ENCODE data around the gene OSGIN1. TPM values are rescaled to one million over a fixed set of nuclear protein-coding genes. Genes with fewer than 3 reads are reported as not detected.

The OSGIN1 gene
- total RNA-seq, 1 experiment from 2014 or later, result 1.6 TPM

DNA sequence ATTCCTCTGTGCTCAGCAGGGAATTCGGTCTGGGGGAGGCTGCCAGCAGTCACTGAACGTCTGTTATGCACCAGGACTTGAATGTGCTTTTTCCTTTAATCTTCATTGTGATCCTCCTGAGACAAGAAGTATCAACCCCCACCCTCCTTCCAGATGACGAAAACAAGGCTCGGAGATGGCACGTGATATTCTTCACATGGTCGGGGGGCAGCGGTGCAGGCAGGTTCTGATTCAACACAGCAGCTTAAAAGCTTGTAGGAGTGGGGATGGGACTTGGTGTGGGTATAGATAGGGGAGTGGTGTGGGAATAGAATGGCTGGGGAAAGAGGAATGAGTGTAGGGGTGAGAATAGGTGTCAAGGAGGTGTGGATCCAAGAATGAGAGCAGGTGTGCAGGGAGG is 21.4 kb downstream of the OSGIN1 start:
- no peak for DNase-seq
- H3K4me3 ChIP-seq (ENCODE audit: insufficient read depth, low read depth, low read length), result no peak overlapping the region
- peaks cover 1% of the 10 kb centered on the region; the same call in 1 of the 2 replicates for H3K36me3 ChIP-seq (replicated peaks; ENCODE audit: control insufficient read depth, insufficient read depth, low read length)
- H3K27me3 ChIP-seq (ENCODE audit: control insufficient read depth, insufficient read depth, low read length), result peaks cover 4% of the 10 kb centered on the region

DNA sequence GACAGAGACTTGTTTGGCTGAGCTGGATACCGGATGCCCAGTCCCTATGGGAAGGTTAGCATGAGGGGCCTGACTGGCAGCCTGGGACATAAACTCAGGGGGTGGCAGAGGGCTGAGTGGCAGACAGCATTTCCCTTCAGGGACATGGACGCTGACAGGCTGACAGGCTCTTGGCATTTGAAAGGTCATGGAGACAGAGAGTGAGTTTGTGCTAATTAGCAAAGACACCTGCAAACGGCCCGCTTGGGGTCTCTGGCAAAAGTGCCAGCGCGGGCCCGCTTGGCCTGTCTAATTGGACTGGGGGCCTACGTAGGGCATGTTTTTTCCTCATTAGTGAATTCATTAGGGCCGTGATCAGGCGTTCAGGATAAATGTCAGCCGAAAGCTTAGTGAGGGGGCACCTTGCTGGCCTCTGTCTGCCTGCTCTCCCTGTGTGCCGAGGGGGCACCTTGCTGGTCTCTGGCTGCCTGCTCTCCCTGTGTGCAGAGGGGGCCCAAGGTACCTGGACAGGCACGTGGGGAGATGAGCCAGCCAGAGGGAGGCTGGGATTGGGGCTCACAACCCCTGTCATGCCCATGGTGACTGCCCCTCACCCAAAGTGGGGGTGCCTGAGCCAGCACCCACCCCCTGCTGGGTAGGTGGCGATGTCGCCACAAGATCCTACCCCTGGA is 22.7 kb downstream of the OSGIN1 start:
- no peaks in the 10 kb centered on the region for H3K27me3 ChIP-seq (ENCODE audit: control insufficient read depth, insufficient read depth, low read length)

DNA sequence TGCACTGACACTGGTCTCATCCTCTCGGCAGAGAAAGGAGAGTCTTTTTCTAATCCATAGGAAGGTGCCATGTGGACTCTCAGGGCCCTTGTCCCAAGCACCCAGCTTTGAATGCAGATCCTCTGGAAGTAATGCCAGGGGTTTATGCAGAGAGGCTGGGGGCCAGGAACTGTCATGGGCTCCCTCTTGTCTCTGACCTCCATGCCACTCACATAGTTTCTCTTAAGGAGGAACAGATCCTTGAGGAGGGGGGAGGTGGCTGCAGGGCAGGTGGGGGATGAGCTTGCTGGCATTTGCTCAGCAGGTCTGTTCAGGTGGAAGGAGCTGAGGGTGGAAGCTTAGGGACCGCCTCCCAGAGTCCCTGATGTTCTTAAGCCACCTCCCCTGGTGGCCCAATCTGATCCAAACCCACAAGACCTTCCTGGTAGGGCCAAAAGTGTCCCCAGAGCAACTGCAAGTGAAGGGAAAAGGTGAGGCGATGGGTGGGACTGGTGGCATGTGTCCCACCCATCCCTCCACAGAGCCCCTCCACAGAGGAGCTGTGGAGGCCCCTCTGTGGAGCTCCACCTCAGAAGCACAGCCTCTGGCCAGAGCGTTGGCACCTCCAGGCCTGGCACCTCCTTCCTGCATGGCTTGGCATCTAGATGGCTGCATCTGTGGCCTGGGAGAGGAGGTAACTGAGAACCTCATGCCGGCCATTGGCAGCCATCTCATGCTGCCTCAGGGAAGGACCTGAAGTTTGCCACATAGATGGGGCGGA is 24.2 kb downstream of the OSGIN1 start:
- no peaks in the 10 kb centered on the region for H3K27me3 ChIP-seq (ENCODE audit: control insufficient read depth, insufficient read depth, low read length)
- DNase-seq, result no peak
- H3K4me3 ChIP-seq (ENCODE audit: insufficient read depth, low read depth, low read length), result no peak overlapping the region
- peaks cover 1% of the 10 kb centered on the region; the same call in 1 of the 2 replicates for H3K36me3 ChIP-seq (replicated peaks; ENCODE audit: control insufficient read depth, insufficient read depth, low read length)

More for the DNA sequence above, 22.7 kb downstream of the OSGIN1 start:
- H3K36me3 ChIP-seq (replicated peaks; ENCODE audit: control insufficient read depth, insufficient read depth, low read length), result peaks cover 1% of the 10 kb centered on the region; the same call in 1 of the 2 replicates
- no peak overlapping the region for H3K4me3 ChIP-seq (ENCODE audit: insufficient read depth, low read depth, low read length)
- DNase-seq, result no peak

DNA sequence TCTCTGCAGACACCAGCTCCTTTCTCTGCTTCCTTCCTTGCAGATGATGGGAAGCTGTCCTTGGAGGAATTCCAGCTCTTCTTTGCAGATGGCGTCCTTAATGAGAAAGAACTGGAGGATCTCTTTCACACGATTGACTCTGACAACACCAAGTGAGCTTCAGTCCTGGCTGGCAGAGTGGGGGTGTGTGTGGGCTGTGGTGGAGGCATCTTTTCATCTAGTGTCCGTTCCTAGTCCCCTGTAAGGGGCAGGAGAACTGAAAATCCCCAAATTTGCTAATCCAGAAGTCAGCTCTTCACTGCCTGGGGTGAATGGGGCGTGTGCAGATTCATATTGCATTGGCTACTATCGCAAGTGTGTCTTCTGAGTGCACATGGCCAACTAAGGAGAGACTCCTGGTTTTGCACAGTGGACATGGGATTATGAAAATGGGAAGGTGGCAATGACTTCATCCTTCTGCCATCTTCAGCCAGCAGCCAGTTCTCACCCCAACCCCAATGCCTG is 25.4 kb downstream of the OSGIN1 start:
- H3K36me3 ChIP-seq (replicated peaks; ENCODE audit: control insufficient read depth, insufficient read depth, low read length), result peaks cover 1% of the 10 kb centered on the region; the same call in 1 of the 2 replicates
- no peaks in the 10 kb centered on the region for H3K27me3 ChIP-seq (ENCODE audit: control insufficient read depth, insufficient read depth, low read length)
- no peak for DNase-seq
- no peak overlapping the region for H3K4me3 ChIP-seq (ENCODE audit: insufficient read depth, low read depth, low read length)

DNA sequence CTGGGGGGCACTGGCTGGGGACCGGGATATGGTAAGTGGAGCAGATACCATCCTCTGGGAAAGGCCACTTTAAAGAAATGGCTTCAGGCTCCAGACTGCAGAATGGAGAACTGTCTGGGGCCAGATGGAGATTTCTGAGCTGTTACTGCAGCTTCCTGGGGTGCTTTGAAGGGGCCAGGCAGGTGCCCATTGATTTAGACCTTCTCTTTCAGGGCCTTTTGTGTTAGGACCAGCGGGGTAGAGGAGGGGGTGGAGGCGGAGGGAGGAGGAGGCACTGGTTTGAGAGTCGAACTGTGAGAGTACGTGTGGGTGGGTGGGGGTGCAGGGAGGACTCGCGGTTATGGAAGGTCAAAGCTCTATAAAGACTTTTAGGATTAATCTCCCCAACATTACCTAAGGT is 26.4 kb downstream of the OSGIN1 start:
- Histone ChIP-seq H3K27me3 (ENCODE audit: control insufficient read depth, insufficient read depth, low read length) (no peaks in the 10 kb centered on the region), H3K36me3 (replicated peaks; ENCODE audit: control insufficient read depth, insufficient read depth, low read length) (peaks cover 1% of the 10 kb centered on the region; the same call in 1 of the 2 replicates), H3K4me3 (ENCODE audit: insufficient read depth, low read depth, low read length) (no peak overlapping the region)
- DNase-seq, result peak; percentile 79

DNA sequence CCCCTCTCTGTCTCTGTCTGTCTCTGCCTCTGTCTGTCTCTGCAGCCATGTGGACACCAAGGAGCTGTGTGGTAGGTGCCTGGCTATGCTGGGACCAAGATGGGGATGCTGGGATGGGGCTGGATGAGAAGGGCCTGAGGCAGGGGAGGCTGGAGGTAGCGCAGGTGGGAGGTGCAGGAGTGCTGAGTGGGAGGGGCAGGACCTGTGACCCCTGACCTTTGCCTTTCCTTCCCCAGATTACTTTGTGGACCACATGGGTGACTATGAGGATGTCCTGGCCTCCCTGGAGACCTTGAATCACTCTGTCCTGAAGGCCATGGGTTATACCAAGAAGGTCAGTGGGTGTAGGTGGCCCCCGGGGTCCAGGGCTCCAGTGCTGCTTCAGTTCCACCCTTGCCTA is 27.8 kb downstream of the OSGIN1 start:
- no peak for DNase-seq
- H3K4me3 ChIP-seq (ENCODE audit: insufficient read depth, low read depth, low read length), result no peak overlapping the region
- H3K36me3 ChIP-seq (replicated peaks; ENCODE audit: control insufficient read depth, insufficient read depth, low read length), result peaks cover 1% of the 10 kb centered on the region; the same call in 1 of the 2 replicates
- H3K27me3 ChIP-seq (ENCODE audit: control insufficient read depth, insufficient read depth, low read length), result no peaks in the 10 kb centered on the region

DNA sequence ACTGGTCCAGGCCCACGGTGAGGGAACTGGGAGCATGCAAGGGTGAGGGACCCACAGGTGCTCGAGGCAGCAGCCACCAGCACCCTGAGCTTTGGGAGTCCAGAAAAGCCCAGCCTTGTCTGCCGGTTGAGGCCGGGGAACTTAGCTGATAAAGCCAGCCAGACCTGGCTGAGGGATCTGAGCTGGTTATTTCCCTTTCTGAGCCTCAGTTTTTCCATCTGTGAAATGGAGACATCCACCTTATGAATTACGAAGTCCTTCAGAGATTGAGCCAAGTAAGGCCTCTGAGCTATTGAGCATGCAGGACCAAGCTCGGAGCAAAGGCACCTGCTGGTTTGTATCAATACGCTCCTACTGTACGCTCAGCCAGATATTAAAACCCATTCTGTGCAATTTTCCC is 28.8 kb downstream of the OSGIN1 start:
- H3K27me3 ChIP-seq (ENCODE audit: control insufficient read depth, insufficient read depth, low read length), result no peaks in the 10 kb centered on the region
- DNase-seq, result no peak
- H3K4me3 ChIP-seq (ENCODE audit: insufficient read depth, low read depth, low read length), result no peak overlapping the region
- H3K36me3 ChIP-seq (replicated peaks; ENCODE audit: control insufficient read depth, insufficient read depth, low read length), result peaks cover 1% of the 10 kb centered on the region; the same call in 1 of the 2 replicates

DNA sequence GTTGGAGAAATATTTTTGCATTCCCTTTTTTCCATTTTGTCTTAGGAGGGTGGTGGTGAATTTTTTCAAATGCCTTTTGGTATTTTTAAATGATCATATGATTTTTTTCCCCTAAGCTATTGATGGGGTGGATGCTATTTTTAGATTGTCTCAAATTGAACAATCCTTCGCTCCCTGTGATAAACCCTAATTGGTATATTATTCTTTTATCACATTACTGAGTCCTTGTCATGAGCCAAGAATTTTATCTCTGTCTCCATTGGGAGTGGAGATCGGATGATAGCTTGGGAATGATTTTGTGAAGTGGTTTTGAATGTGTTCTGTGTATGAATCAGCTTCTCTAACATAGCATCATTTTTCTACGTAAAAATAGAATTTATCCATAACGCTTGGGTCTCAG is 30.5 kb downstream of the OSGIN1 start:
- Histone ChIP-seq H3K36me3 (replicated peaks; ENCODE audit: control insufficient read depth, insufficient read depth, low read length) (peaks cover 1% of the 10 kb centered on the region; the same call in 1 of the 2 replicates), H3K27me3 (ENCODE audit: control insufficient read depth, insufficient read depth, low read length) (no peaks in the 10 kb centered on the region), H3K4me3 (ENCODE audit: insufficient read depth, low read depth, low read length) (no peak overlapping the region)
- DNase-seq, result no peak

DNA sequence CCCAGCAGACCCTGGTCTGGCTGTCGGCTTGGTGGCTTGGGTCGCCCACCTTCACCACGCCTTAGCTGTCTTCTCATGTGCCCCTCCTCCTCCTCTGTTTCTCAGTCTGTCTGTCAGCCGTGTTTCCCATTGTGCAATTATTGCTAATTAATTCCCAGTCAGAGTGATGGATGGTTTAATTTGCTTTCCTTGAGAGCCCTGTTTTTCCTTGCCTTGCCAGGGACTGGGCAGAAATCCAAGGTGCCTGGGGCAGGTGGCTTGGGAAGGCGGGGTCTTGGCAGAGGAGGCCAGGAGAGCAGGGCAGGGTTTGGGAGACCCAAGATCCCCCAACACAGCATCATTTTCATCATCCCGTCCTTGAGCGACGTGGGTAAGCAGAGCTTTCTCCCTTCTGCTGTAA is 36.3 kb downstream of the OSGIN1 start:
- no peak for DNase-seq
- Histone ChIP-seq H3K27me3 (ENCODE audit: control insufficient read depth, insufficient read depth, low read length) (no peaks in the 10 kb centered on the region), H3K36me3 (replicated peaks; ENCODE audit: control insufficient read depth, insufficient read depth, low read length) (no peaks in the 10 kb centered on the region), H3K4me3 (ENCODE audit: insufficient read depth, low read depth, low read length) (no peak overlapping the region)

DNA sequence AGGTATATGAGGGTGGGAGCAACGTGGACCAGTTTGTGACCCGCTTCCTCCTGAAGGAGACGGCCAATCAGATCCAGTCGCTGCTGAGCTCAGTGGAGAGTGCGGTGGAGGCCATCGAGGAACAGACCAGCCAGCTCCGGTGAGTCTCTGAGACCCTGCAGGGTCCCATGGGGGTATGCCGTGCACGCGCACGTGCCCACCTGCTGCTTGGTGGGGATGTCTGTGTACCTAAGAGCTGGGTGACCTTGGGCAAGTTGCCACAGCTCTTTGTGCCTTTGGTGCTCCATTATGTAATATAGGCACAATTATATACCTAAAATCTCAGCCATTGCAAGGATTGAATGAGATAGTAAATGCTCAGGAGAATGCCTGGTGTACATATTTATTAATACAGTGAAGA is 37.5 kb downstream of the OSGIN1 start:
- Histone ChIP-seq H3K27me3 (ENCODE audit: control insufficient read depth, insufficient read depth, low read length) (no peaks in the 10 kb centered on the region), H3K4me3 (ENCODE audit: insufficient read depth, low read depth, low read length) (no peak overlapping the region), H3K36me3 (replicated peaks; ENCODE audit: control insufficient read depth, insufficient read depth, low read length) (no peaks in the 10 kb centered on the region)
- DNase-seq, result no peak

DNA sequence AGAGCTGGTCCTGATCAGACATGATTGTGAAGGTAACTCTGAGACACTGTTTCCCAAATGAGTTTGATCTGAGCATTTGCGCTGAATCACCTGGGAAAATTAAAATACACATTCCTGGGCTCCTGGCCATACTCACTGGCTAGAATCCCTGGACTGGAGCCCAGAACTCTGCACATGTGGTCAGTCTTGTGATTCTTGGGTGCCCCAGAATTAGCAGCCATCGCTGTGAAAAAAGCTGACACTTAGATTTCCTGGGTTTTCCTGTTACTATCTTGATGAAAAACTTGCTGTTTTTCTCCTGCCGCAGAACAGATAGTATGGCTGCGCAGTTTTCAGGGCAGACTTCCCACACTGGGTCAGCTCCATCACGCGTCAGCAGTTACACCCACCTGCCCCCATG is 39.6 kb downstream of the OSGIN1 start:
- no peaks in the 10 kb centered on the region for H3K36me3 ChIP-seq (replicated peaks; ENCODE audit: control insufficient read depth, insufficient read depth, low read length)
- no peaks in the 10 kb centered on the region for H3K27me3 ChIP-seq (ENCODE audit: control insufficient read depth, insufficient read depth, low read length)
- no peak for DNase-seq
- no peak overlapping the region for H3K4me3 ChIP-seq (ENCODE audit: insufficient read depth, low read depth, low read length)

DNA sequence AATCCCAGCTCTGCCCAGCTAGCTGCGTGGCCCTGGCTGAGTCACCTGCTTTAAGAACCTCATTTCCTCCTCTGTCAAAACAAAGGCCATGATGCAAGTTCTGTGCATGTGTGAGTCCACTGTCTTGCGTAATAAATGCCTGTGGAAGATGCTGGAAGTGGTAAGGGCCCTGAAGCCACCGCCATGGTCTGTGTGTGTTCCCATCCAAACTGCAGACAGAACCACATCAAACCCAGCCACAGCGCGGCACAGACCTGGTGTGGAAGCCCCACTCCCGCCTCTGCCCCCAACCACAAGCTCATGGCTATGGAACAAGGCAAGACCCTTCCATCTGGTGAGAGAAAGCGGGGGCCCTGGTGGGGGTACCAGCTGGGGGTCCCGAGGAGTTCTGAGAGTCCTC is 41.0 kb downstream of the OSGIN1 start:
- no peaks in the 10 kb centered on the region for H3K36me3 ChIP-seq (replicated peaks; ENCODE audit: control insufficient read depth, insufficient read depth, low read length)
- H3K4me3 ChIP-seq (ENCODE audit: insufficient read depth, low read depth, low read length), result no peak overlapping the region
- H3K27me3 ChIP-seq (ENCODE audit: control insufficient read depth, insufficient read depth, low read length), result no peaks in the 10 kb centered on the region
- DNase-seq, result no peak

DNA sequence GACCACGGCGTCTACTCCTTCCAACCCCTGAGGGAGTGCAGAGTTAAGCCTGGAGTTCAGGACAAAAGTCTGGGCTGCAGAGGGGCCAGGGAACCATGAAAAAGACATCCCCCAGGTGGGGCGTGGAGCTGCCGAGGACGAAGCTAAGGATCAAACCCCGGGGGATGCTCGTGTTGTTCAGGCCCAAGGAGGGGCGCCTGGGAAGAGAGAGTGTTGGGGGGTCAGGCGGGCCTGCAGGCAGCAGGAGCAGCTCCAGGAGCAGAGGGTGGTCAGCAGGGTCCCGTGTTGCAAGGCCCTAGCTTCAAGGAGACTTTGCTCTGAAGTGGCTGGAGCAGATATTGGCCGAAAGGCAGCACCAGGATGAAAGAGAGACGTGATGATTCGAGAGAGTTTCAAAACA is 41.7 kb downstream of the OSGIN1 start:
- H3K27me3 ChIP-seq (ENCODE audit: control insufficient read depth, insufficient read depth, low read length), result no peaks in the 10 kb centered on the region
- H3K4me3 ChIP-seq (ENCODE audit: insufficient read depth, low read depth, low read length), result no peak overlapping the region
- no peaks in the 10 kb centered on the region for H3K36me3 ChIP-seq (replicated peaks; ENCODE audit: control insufficient read depth, insufficient read depth, low read length)
- no peak for DNase-seq

DNA sequence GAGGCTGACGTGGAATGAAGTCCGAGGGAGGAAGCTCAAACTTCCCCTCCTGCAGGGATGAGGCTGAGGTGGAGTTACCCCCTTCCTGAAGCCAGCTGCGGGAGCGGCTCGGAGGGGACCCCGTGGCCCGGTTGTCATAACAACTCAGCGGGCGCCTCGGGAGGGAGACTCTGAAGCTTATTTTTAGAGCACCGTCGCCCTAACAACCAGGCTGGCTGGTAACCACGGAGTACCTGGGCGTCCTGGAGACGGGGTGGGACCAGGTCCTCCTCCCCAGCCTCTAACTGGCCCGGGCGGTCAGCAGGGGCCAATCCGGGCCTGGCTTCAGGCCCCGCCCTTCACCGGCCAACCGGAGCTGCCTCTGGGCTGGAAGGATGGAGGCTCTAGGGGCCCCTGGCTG is 42.7 kb downstream of the OSGIN1 start:
- peak; percentile 98 for DNase-seq
- Histone ChIP-seq H3K4me3 (ENCODE audit: insufficient read depth, low read depth, low read length) (no peak overlapping the region), H3K27me3 (ENCODE audit: control insufficient read depth, insufficient read depth, low read length) (no peaks in the 10 kb centered on the region), H3K36me3 (replicated peaks; ENCODE audit: control insufficient read depth, insufficient read depth, low read length) (no peaks in the 10 kb centered on the region)
